ENCODE results near the gene TBC1D19. TPM values are rescaled to one million over a fixed set of nuclear protein-coding genes. Genes with fewer than 3 reads are reported as not detected.

The TBC1D19 gene
- total RNA-seq, 3 donors from 2014 or later = 14.9 to 27.2 (median 23.9) TPM

GRCh38 chr4:26763063-26763462 is 179.2 kb downstream of the TBC1D19 start:
- intact Hi-C loops (cut with DNase I; ENCODE audit: low total_unique reads) = no loop called here
- DNase-seq (ENCODE audit: low spot score in 2 of 2) = no peak
- Histone ChIP-seq H3K27ac (no peak overlapping the region), H3K4me1 (no peaks in the 10 kb centered on the region), H3K9me3 (no peaks in the 10 kb centered on the region), H3K27me3 (no peaks in the 10 kb centered on the region), H3K4me3 (no peak overlapping the region), H3K36me3 (no peaks in the 10 kb centered on the region)
- no peak for TF ChIP-seq CTCF (IDR thresholded peaks at IDR 0.05)
- no peak for TF ChIP-seq POLR2A (IDR thresholded peaks at IDR 0.05)
- no peak for TF ChIP-seq POLR2AphosphoS5 (IDR thresholded peaks at IDR 0.05)

- DNase-seq (ENCODE audit: low spot score in 2 of 2) = no peak
- TF ChIP-seq POLR2A (IDR thresholded peaks at IDR 0.05) = no peak
- no peak for TF ChIP-seq CTCF (IDR thresholded peaks at IDR 0.05)
- no peak for TF ChIP-seq POLR2AphosphoS5 (IDR thresholded peaks at IDR 0.05)
- Histone ChIP-seq H3K9me3 (no peaks in the 10 kb centered on the region), H3K36me3 (no peaks in the 10 kb centered on the region), H3K27ac (no peak overlapping the region), H3K4me3 (no peak overlapping the region), H3K4me1 (no peaks in the 10 kb centered on the region), H3K27me3 (no peaks in the 10 kb centered on the region)
- intact Hi-C loops (cut with DNase I; ENCODE audit: low total_unique reads) = no loop called here
These were observed 179.8 kb downstream of the TBC1D19 start for GRCh38 chr4:26763648-26764047.

- Histone ChIP-seq H3K36me3 (no peaks in the 10 kb centered on the region), H3K27me3 (no peaks in the 10 kb centered on the region), H3K4me1 (no peaks in the 10 kb centered on the region), H3K27ac (no peak overlapping the region), H3K4me3 (no peak overlapping the region), H3K9me3 (no peaks in the 10 kb centered on the region)
- TF ChIP-seq POLR2AphosphoS5 (IDR thresholded peaks at IDR 0.05) (no peak), POLR2A (IDR thresholded peaks at IDR 0.05) (no peak), CTCF (IDR thresholded peaks at IDR 0.05) (no peak)
- no peak for DNase-seq (ENCODE audit: low spot score in 2 of 2)
- intact Hi-C loops (cut with DNase I; ENCODE audit: low total_unique reads) = no loop called here
These were observed 180.3 kb downstream of the TBC1D19 start for GRCh38 chr4:26764231-26764630.

GRCh38 chr4:26765515-26765914 is 181.6 kb downstream of the TBC1D19 start:
- Histone ChIP-seq H3K36me3 (no peaks in the 10 kb centered on the region), H3K27me3 (no peaks in the 10 kb centered on the region), H3K27ac (no peak overlapping the region), H3K4me1 (no peaks in the 10 kb centered on the region), H3K4me3 (no peak overlapping the region), H3K9me3 (no peaks in the 10 kb centered on the region)
- TF ChIP-seq POLR2A (IDR thresholded peaks at IDR 0.05) = no peak
- no peak for TF ChIP-seq CTCF (IDR thresholded peaks at IDR 0.05)
- TF ChIP-seq POLR2AphosphoS5 (IDR thresholded peaks at IDR 0.05) = no peak
- DNase-seq (ENCODE audit: low spot score in 2 of 2) = no peak
- intact Hi-C loops (cut with DNase I; ENCODE audit: low total_unique reads) = no loop called here

- H3K27me3 ChIP-seq = no peaks in the 10 kb centered on the region
- H3K36me3 ChIP-seq = no peaks in the 10 kb centered on the region
- intact Hi-C loops (cut with DNase I; ENCODE audit: low total_unique reads) = no loop called here
- H3K9me3 ChIP-seq = no peaks in the 10 kb centered on the region
- TF ChIP-seq CTCF (IDR thresholded peaks at IDR 0.05) = no peak
- TF ChIP-seq POLR2A (IDR thresholded peaks at IDR 0.05) = no peak
- no peak for TF ChIP-seq POLR2AphosphoS5 (IDR thresholded peaks at IDR 0.05)
- H3K4me1 ChIP-seq = no peaks in the 10 kb centered on the region
- H3K4me3 ChIP-seq = no peak overlapping the region
- no peak overlapping the region for H3K27ac ChIP-seq
- DNase-seq (ENCODE audit: low spot score in 2 of 2) = no peak
These were observed 182.3 kb downstream of the TBC1D19 start for GRCh38 chr4:26766141-26766540.
